ENCODE data around the gene SCART1. TPM values are rescaled to one million over a fixed set of nuclear protein-coding genes. Genes with fewer than 3 reads are reported as not detected.

SCART1 gene
- total and polyA plus RNA-seq, 8 donors: 0.43 to 9.3 (median 5.9) TPM; not detected in 1

DNA sequence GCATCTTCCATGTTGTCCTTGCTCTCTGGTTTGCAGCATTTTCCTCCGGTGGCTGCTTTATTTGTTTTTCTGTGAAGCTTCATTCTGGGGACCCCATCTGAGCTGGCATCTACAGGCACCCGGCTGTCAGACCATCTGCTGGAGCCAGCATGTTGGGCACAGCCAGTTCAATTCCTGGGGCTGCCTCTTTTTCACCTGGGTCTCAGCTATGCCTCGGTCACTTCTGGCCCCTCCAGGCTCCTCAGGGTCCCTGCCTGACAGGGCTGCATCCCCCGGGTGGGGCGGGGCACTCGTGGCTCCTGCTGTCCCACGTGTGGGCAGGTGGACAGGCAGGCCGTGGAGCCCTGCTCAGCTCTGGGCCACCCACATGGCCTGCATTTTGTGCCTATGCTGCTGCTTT lies 8.1 kb downstream of the SCART1 start:
- no peak for TF ChIP-seq POLR2AphosphoS5 (IDR thresholded peaks at IDR 0.05)
- no peak for TF ChIP-seq CTCF (IDR thresholded peaks at IDR 0.05)
- no peak for TF ChIP-seq EP300 (IDR thresholded peaks at IDR 0.05)
- no peak for TF ChIP-seq POLR2A (IDR thresholded peaks at IDR 0.05)
- peaks cover 0 to 32% (median 2%) of the 10 kb centered on the region in 4 donors for H3K36me3 ChIP-seq
- no peak overlapping the region for H3K4me3 ChIP-seq
- peaks cover 0 to 3% (median 0%) of the 10 kb centered on the region in 4 donors for H3K4me1 ChIP-seq
- WGBS, 5 donors: 69 to 84% (median 75%) methylated on average over 7 to 8 of the region's 8 CpGs
- intact Hi-C loops (cut with DNase I; ENCODE audit: low total_unique reads): no loop called here
- no peak for DNase-seq
- no peak overlapping the region for H3K27ac ChIP-seq
- H3K27me3 ChIP-seq: peaks cover 0 to 11% (median 0%) of the 10 kb centered on the region in 3 donors
- no peaks in the 10 kb centered on the region for H3K9me3 ChIP-seq

DNA sequence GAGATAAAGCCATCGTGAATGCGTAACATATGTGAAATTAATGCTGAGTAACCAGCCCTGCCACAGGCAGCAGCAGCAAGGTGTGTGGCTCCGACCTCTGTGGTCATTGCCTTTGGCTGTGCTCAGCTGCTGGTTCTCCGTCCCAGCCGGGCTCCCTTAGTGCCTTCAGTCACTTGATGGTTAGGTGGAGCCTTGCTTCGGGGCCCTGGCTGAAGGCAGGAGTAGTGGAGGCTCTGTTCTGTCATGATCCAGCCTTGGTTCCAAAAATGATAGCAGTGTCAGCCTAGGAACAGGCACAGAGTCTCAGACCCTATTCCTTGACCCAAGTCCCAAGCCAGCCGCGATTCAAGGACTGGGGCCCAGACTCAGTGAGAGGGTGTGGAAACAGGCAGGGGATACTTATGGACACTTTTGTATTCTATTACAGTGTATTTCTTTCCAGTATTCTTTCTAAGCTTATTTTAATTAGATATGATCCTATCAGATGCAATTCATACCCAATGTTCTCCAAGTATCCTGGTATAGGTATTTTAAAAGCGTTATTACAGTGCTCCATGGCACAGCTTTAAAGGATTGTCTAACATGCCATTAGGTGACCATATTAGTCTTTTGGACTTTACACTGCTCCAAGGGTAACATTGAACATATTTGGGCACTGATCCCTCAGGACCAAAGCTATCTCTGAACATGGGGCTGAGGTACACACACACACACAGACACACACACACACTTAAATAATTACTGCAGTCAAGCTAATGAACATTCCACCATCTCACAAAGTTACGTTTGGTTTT lies 9.0 kb downstream of the SCART1 start:
- peaks cover 0 to 32% (median 6%) of the 10 kb centered on the region in 4 donors for H3K36me3 ChIP-seq
- intact Hi-C loops (cut with DNase I; ENCODE audit: low total_unique reads): no loop called here
- H3K27ac ChIP-seq: no peak overlapping the region
- no peak for DNase-seq
- H3K4me1 ChIP-seq: peaks cover 0 to 3% (median 0%) of the 10 kb centered on the region in 4 donors
- no peak overlapping the region for H3K4me3 ChIP-seq
- peaks cover 0 to 11% (median 0%) of the 10 kb centered on the region in 3 donors for H3K27me3 ChIP-seq
- WGBS, 5 donors: 85 to 92% (median 87%) methylated on average over 10 of the region's 10 CpGs
- no peak for TF ChIP-seq CTCF (IDR thresholded peaks at IDR 0.05)
- TF ChIP-seq POLR2A (IDR thresholded peaks at IDR 0.05): no peak
- no peak for TF ChIP-seq POLR2AphosphoS5 (IDR thresholded peaks at IDR 0.05)
- TF ChIP-seq EP300 (IDR thresholded peaks at IDR 0.05): no peak
- no peaks in the 10 kb centered on the region for H3K9me3 ChIP-seq

DNA sequence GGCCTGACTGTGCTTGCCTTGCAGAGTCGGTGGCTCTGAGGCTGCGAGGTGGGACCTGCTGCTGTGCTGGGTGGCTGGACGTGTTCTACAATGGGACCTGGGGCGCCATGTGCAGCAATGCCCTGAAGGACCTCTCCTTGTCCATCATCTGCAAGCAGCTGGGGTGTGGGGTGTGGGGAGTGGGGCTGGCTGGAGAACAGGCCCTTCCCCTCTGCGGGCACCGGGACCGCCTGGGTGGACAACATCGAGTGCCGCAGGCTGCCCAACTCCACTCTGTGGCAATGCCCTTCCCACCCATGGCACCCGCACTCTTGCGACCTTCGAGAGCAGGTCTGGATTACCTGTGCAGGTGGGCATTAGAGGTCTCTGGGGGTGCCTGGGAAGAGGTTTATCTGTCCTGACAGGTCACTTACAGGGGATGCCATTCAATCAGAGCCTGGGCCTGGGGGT lies 10.9 kb downstream of the SCART1 start:
- 88 to 97% (median 96%) methylated on average over 8 to 12 of the region's 12 CpGs for WGBS, 5 donors
- DNase-seq: no peak
- intact Hi-C loops (cut with DNase I; ENCODE audit: low total_unique reads): no loop called here
- TF ChIP-seq POLR2AphosphoS5 (IDR thresholded peaks at IDR 0.05): no peak
- no peak for TF ChIP-seq CTCF (IDR thresholded peaks at IDR 0.05)
- no peak for TF ChIP-seq POLR2A (IDR thresholded peaks at IDR 0.05)
- no peak for TF ChIP-seq EP300 (IDR thresholded peaks at IDR 0.05)
- Histone ChIP-seq H3K36me3 (peaks cover 0 to 27% (median 8%) of the 10 kb centered on the region in 4 donors), H3K4me1 (peaks cover 0 to 3% (median 0%) of the 10 kb centered on the region in 4 donors), H3K4me3 (no peak overlapping the region), H3K9me3 (peaks cover 0 to 4% (median 0%) of the 10 kb centered on the region in 4 donors), H3K27ac (no peak overlapping the region), H3K27me3 (peaks cover 0 to 11% (median 0%) of the 10 kb centered on the region in 3 donors)

DNA sequence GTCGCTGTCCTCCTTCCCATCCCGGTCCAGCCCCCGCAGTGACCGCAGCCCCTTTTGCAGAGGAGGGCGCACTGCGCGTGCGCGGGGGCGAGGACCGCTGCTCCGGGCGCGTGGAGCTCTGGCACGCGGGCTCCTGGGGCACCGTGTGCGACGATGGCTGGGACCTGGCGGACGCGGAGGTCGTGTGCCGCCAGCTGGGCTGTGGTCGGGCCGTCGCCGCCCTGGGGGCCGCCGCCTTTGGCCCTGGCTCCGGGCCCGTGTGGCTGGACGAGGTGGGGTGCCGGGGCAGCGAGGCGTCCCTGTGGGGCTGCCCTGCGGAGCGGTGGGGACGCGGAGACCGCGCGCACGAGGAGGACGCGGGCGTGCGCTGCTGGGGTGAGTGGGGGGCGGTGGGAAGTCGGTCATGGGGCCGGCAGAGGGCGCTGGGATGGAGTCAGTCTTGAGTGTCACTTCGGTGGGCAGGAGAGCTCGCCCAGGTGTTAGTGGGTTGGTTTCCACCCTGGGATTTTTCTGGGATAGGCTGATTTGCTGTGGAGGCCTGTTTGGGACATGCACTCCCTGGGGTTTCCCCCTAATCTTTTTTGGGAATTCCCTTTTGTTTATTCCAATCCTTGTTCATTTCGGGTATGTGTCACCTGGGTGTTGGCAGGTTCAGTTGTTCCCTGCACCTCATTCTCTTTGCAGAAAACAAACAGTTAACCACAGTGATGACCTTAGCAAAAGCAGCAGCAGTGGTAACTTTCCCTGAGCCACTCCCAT lies 11.6 kb downstream of the SCART1 start:
- peak in 1 of 2 donors; percentile 19 for DNase-seq
- TF ChIP-seq POLR2A (IDR thresholded peaks at IDR 0.05): no peak
- no peak for TF ChIP-seq POLR2AphosphoS5 (IDR thresholded peaks at IDR 0.05)
- TF ChIP-seq CTCF (IDR thresholded peaks at IDR 0.05): no peak
- no peak for TF ChIP-seq EP300 (IDR thresholded peaks at IDR 0.05)
- intact Hi-C loops (cut with DNase I; ENCODE audit: low total_unique reads): no loop called here

More for the DNA sequence above, 11.6 kb downstream of the SCART1 start:
- H3K27me3 ChIP-seq: peaks cover 0 to 11% (median 0%) of the 10 kb centered on the region in 3 donors
- H3K27ac ChIP-seq: no peak overlapping the region
- WGBS, 5 donors: 26 to 44% (median 36%) methylated on average over 47 to 55 of the region's 55 CpGs
- peaks cover 0 to 4% (median 0%) of the 10 kb centered on the region in 4 donors for H3K9me3 ChIP-seq
- peaks cover 0 to 3% (median 0%) of the 10 kb centered on the region in 4 donors for H3K4me1 ChIP-seq
- peaks cover 0 to 27% (median 6%) of the 10 kb centered on the region in 4 donors for H3K36me3 ChIP-seq
- no peak overlapping the region for H3K4me3 ChIP-seq

All from stomach (tissue), 9 donors.